Endothelial cell (in vitro differentiated cells): ENCODE measurements around the gene TRIM46. TPM values are rescaled to one million over a fixed set of nuclear protein-coding genes. Genes with fewer than 3 reads are reported as not detected.

ENCODE experiments used
- DNase-seq: peaks from one replicate; pipeline ENCODE4 v3.0.0; 2021; ENCODE audit warnings: low spot score
- H3K27ac Mint-ChIP-seq: one replicate; pipeline ENCODE4 v1.8.0; 2021; ENCODE audit warnings: mixed read lengths, inconsistent platforms; ENCODE audit not compliant: unreplicated experiment
- H3K27me3 Mint-ChIP-seq: one replicate; pipeline ENCODE4 v1.8.0; 2021; ENCODE audit warnings: mild to moderate bottlenecking, moderate library complexity, mixed read lengths, inconsistent platforms; ENCODE audit not compliant: unreplicated experiment
- H3K36me3 Mint-ChIP-seq: one replicate; pipeline ENCODE4 v1.8.0; 2021; ENCODE audit warnings: mild to moderate bottlenecking, low read depth, mixed read lengths, inconsistent platforms; ENCODE audit not compliant: unreplicated experiment
- H3K4me1 Mint-ChIP-seq: one replicate; pipeline ENCODE4 v1.8.0; 2021; ENCODE audit warnings: mild to moderate bottlenecking, mixed read lengths, inconsistent platforms; ENCODE audit not compliant: unreplicated experiment
- H3K4me3 Mint-ChIP-seq: one replicate; pipeline ENCODE4 v1.8.0; 2021; ENCODE audit warnings: mild to moderate bottlenecking, mixed read lengths, inconsistent platforms; ENCODE audit not compliant: unreplicated experiment
- H3K9me3 Mint-ChIP-seq: one replicate; pipeline ENCODE4 v1.8.0; 2021; ENCODE audit warnings: mixed read lengths, inconsistent platforms; ENCODE audit not compliant: unreplicated experiment
- CTCF ChIP-seq: fragments of 200-600 bp; sonication (generic); IDR thresholded peaks from one replicate; pipeline ENCODE4 v1.5.0; 2021; ENCODE audit warnings: antibody characterized with exemption; ENCODE audit not compliant: unreplicated experiment
- total RNA-seq: library from RNA; stranded (reverse); fragmentation: NEBNext Ultra II Directional; extraction: Animal tissue kit (Norgen Biotek cat#: 25700); gene quantifications from one replicate; pipeline ENCODE4 v1.2.1, GENCODE V29; 2021; ENCODE audit not compliant: unreplicated experiment

Gene TRIM46
- total RNA-seq, 1 donor from 2014 or later, result 8.5 TPM

- no peak for TF ChIP-seq CTCF
- Mint-ChIP-seq H3K27ac (no peak overlapping the region), H3K4me3 (peak overlapping the region; percentile 73), H3K36me3 (peaks cover 26% of the 10 kb centered on the region), H3K4me1 (peaks cover 37% of the 10 kb centered on the region), H3K27me3 (peaks cover 12% of the 10 kb centered on the region), H3K9me3 (no peaks in the 10 kb centered on the region)
- no peak for DNase-seq
Measured at GRCh38 chr1:155169541-155169940, 4.1 kb upstream of the TRIM46 start.

GRCh38 chr1:155170101-155170785 is 3.4 kb upstream of the TRIM46 start:
- Mint-ChIP-seq H3K36me3 (peaks cover 26% of the 10 kb centered on the region), H3K27ac (no peak overlapping the region), H3K4me3 (peak overlapping the region; percentile 35), H3K27me3 (peaks cover 12% of the 10 kb centered on the region), H3K9me3 (no peaks in the 10 kb centered on the region), H3K4me1 (peaks cover 41% of the 10 kb centered on the region)
- TF ChIP-seq CTCF, result no peak
- no peak for DNase-seq

GRCh38 chr1:155170806-155171205 is 2.8 kb upstream of the TRIM46 start:
- H3K27ac Mint-ChIP-seq, result no peak overlapping the region
- H3K4me1 Mint-ChIP-seq, result peaks cover 38% of the 10 kb centered on the region
- DNase-seq, result no peak
- H3K27me3 Mint-ChIP-seq, result peaks cover 12% of the 10 kb centered on the region
- peaks cover 26% of the 10 kb centered on the region for H3K36me3 Mint-ChIP-seq
- no peak overlapping the region for H3K4me3 Mint-ChIP-seq
- no peaks in the 10 kb centered on the region for H3K9me3 Mint-ChIP-seq
- TF ChIP-seq CTCF, result no peak

GRCh38 chr1:155171836-155172731 is 1.6 kb upstream of the TRIM46 start:
- Mint-ChIP-seq H3K4me1 (peaks cover 38% of the 10 kb centered on the region), H3K9me3 (no peaks in the 10 kb centered on the region), H3K4me3 (peak overlapping the region; percentile 97), H3K27ac (peak overlapping the region; percentile 90), H3K36me3 (peaks cover 32% of the 10 kb centered on the region), H3K27me3 (peaks cover 12% of the 10 kb centered on the region)
- no peak for TF ChIP-seq CTCF
- DNase-seq, result no peak
